Esophagus muscularis mucosa (tissue), 3 donors: ENCODE measurements around the gene RAMACL.

ENCODE experiments used
- EP300 ChIP-seq: sonication (generic); formaldehyde crosslinking; IDR thresholded peaks from one replicate; pipeline ENCODE4 v1.6.1; 2017; ENCODE audit warnings: antibody characterized with exemption
- TF ChIP-seq, protein P1 (sequence below), 3 experiments: fragments of 200-600 bp in 2 of 3; fragments of 450-650 bp in 1 of 3; sonication (generic) in 2 of 3; IDR thresholded peaks; one replicate each; pipeline ENCODE4 v1.5.1; 2017 to 2019; ENCODE audit warnings: antibody characterized with exemption in 3 of 3, mild to moderate bottlenecking in 2 of 3, moderate library complexity in 1 of 3

DNA sequence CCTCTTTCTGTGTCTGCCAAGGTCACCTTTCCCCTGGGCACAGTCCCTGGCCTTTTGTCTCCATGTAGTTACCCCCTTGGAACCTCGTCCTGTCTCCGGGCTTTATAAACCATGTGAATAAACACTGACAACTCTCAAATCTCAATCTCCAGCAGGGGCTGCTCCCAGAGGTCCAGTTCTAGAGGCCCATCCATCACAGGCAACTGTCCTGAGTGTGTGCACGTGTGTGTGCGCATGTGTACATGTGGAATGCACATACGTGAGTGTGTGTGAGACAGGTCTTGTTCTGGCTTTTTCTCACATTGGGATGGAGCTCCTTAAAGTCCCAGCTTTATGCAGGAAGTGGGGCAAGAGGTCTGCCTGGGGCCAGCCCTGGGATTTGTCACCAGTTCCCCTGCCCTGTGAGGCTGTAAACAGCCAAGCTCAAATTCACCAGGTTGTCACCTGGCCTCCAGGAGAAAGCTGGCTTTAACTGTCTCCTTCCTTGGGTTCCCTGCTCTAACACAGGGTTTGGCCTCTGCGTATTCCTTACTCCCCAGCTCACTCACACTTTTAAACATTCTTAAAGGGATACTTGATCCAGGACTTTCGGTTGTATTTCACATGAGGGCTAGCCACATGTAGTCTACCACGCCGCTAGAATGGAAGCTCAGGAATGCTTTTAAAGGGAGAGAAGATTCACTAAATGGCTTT lies 42.7 kb downstream of the RAMACL start:
- TF ChIP-seq EP300, result no peak
- TF ChIP-seq, protein P1, sequence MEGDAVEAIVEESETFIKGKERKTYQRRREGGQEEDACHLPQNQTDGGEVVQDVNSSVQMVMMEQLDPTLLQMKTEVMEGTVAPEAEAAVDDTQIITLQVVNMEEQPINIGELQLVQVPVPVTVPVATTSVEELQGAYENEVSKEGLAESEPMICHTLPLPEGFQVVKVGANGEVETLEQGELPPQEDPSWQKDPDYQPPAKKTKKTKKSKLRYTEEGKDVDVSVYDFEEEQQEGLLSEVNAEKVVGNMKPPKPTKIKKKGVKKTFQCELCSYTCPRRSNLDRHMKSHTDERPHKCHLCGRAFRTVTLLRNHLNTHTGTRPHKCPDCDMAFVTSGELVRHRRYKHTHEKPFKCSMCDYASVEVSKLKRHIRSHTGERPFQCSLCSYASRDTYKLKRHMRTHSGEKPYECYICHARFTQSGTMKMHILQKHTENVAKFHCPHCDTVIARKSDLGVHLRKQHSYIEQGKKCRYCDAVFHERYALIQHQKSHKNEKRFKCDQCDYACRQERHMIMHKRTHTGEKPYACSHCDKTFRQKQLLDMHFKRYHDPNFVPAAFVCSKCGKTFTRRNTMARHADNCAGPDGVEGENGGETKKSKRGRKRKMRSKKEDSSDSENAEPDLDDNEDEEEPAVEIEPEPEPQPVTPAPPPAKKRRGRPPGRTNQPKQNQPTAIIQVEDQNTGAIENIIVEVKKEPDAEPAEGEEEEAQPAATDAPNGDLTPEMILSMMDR (IDR thresholded peaks at IDR 0.05), result no peak
